Measurements from ENCODE around the gene MIOS. TPM values are rescaled to one million over a fixed set of nuclear protein-coding genes. Genes with fewer than 3 reads are reported as not detected.

Gene MIOS
- total RNA-seq, 1 donor from 2014 or later: 64.9 TPM

GRCh38 chr7:7568553-7568952, 1.9 kb downstream of the MIOS start:
- peak overlapping the region; percentile 60 for H3K4me3 ChIP-seq (ENCODE audit: low read depth, low read length)
- no peak for TF ChIP-seq CTCF (conservative IDR thresholded peaks at IDR 0.05; ENCODE audit: low read depth, low read length)
- DNase-seq (ENCODE audit: low read depth): no peak

- H3K4me3 ChIP-seq (ENCODE audit: low read depth, low read length): peak overlapping the region; percentile 60
- no peak for TF ChIP-seq CTCF (conservative IDR thresholded peaks at IDR 0.05; ENCODE audit: low read depth, low read length)
- no peak for DNase-seq (ENCODE audit: low read depth)
These were observed 2.4 kb downstream of the MIOS start for GRCh38 chr7:7569081-7569527.

GRCh38 chr7:7569615-7570014, 2.9 kb downstream of the MIOS start:
- H3K4me3 ChIP-seq (ENCODE audit: low read depth, low read length): peak overlapping the region; percentile 1
- no peak for DNase-seq (ENCODE audit: low read depth)
- no peak for TF ChIP-seq CTCF (conservative IDR thresholded peaks at IDR 0.05; ENCODE audit: low read depth, low read length)

GRCh38 chr7:7570584-7570983, 3.9 kb downstream of the MIOS start:
- H3K4me3 ChIP-seq (ENCODE audit: low read depth, low read length): no peak overlapping the region
- no peak for TF ChIP-seq CTCF (conservative IDR thresholded peaks at IDR 0.05; ENCODE audit: low read depth, low read length)
- DNase-seq (ENCODE audit: low read depth): no peak

GRCh38 chr7:7573701-7574100, 7.0 kb downstream of the MIOS start:
- DNase-seq (ENCODE audit: low read depth): no peak
- no peak for TF ChIP-seq CTCF (conservative IDR thresholded peaks at IDR 0.05; ENCODE audit: low read depth, low read length)
- H3K4me3 ChIP-seq (ENCODE audit: low read depth, low read length): no peak overlapping the region

GRCh38 chr7:7576344-7576743, 9.7 kb downstream of the MIOS start:
- TF ChIP-seq CTCF (conservative IDR thresholded peaks at IDR 0.05; ENCODE audit: low read depth, low read length): no peak
- H3K4me3 ChIP-seq (ENCODE audit: low read depth, low read length): no peak overlapping the region
- DNase-seq (ENCODE audit: low read depth): no peak

GRCh38 chr7:7577888-7578287, 11.2 kb downstream of the MIOS start:
- TF ChIP-seq CTCF (conservative IDR thresholded peaks at IDR 0.05; ENCODE audit: low read depth, low read length): no peak
- DNase-seq (ENCODE audit: low read depth): no peak
- H3K4me3 ChIP-seq (ENCODE audit: low read depth, low read length): no peak overlapping the region
